ENCODE measurements around the gene MASP2.

GRCh38 chr1:11057477-11057876 is 10.4 kb upstream of the MASP2 start:
- TF ChIP-seq CTCF (IDR thresholded peaks at IDR 0.05) (no peak), POLR2A (IDR thresholded peaks at IDR 0.05) (no peak), POLR2AphosphoS5 (IDR thresholded peaks at IDR 0.05) (no peak)
